ENCODE results near the gene MYO18B.

MYO18B gene

DNA sequence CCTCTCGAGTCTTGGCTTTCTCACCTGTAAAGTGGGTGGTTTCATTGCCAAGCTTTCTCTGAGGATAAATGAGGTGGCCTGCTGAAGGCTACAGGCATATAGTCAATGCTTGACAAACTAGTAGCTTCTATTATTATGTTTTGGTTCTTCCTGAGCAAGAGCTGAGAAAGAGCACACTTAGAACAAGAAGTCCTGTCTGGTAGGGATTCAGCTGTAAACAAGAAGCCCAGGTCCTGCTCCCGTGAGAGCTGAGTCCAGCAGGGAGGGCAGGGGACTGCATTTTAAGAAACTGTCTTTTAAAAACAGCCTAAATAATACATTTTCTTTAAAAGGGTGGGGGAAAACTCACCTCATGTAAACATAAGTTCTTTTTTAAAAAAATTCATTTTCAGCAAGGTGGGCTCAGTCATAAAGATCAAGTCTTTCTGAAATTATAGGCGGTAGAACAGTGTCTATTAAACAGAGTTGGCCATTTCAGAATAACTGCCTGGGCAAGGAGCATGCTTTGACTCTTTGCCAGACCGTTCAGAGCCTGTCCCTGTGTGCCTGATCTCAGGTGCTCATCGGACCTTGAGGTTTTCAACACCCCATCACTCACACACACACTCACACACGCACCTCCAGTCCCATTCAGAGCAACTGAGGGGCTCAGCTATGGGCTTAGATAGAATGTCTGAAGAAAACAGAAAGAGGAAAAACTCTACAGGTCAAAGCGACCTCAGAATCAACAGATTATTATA lies 29.2 kb upstream of the MYO18B start:
- DNase-seq, result no peak

DNA sequence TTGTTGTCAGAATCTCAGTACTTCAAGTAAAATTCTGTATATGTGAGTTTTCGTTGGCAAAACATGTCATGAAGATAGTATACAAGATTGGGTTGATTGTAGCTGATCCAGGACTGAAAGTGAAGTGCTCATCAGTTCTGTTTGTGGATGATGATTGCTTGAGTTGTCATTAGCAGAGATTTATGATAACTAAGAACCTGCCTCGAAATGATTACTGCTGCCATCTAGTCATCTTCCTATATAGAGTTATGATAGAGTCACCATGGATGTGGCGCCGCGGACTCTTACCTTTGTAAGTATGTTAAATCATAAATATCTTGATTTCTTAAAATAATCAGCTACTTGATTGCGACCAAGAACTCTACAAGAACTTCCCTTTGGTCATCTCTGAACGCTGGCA lies 27.9 kb upstream of the MYO18B start:
- DNase-seq, result no peak

DNA sequence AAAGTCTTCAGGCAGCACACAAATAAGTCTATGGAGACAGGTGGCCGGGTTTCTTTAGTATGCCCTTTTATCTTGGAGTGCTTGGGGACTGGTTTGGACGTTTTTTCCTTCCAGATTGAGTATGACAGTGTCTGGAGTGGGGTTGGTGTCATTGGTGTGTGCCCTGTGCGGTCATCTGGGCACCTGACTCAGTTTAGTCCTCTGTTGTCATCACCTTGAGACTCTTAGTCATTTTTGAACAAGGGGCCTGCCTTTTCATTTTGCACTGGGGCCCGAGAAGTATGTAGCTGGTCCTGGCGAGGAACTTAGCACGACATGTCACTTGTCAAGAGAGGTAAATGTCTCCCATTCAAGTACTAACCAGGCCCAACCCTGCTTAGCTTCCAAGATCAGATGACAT lies 27.2 kb upstream of the MYO18B start:
- no peak for DNase-seq

DNA sequence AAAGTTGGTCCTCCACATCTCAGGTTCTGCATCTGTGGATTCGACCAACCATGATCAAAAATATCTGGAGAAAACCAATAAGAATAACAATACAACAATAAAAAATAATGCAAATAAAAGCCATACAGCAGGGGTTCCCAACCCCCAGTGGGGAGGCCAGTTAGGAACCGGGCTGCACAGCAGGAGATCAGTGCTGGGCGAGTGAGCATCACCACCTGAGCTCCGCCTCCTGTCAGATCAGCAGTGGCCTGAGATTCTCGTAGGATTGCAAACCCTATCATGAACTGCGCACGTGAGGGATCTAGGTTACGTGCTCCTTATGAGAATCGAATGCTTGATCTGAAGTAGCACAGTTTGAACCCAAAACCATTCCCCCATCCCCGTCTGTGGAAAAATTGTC lies 25.4 kb upstream of the MYO18B start:
- no peak for DNase-seq

DNA sequence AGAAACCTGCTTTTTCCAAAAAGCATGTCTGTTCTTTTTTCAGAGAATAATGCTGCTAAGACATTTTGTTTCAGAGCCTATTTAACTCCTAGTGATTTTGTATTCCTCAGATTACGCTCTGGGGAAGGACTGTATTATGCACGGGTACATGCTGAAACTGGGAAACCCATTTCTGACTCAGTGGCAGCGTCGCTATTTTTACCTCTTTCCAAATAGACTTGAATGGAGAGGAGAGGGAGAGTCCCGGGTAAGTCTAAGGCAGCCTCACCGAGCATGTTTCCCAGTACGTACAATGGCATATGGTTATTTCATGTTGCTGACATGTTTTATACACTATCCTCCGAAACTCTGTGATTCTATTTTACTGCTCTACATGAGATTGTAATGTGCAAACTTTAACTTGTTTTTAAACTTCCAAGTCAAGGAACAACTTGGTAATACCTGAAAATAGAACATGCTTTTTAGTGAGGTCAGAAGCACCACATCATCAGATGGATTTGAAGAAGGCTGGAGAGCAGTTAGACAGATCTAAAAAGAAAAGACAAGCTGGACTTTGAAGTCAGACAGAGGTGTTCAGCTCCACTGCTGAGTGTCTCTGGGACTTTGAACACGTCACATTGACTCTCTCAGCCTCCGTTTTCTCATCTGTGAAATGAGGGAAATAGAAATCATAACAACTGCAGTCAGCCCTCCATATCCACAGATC lies 23.7 kb upstream of the MYO18B start:
- no peak for DNase-seq

DNA sequence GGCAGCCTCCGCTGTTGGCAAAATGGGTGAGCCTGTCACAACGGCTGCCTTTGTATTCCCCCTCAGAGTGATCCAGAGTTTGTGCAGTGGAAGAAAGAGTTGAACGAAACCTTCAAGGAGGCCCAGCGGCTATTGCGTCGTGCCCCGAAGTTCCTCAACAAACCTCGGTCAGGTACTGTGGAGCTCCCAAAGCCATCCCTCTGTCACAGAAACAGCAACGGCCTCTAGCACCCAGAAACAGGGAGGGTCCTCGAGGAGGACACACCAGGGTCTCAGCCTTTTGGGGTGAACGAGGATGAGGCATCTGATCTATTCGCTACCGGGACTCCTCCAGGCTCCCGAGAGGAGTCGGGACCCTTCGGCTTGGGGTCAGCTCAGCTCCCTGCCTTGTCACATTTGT lies 19.8 kb upstream of the MYO18B start:
- no peak for DNase-seq

DNA sequence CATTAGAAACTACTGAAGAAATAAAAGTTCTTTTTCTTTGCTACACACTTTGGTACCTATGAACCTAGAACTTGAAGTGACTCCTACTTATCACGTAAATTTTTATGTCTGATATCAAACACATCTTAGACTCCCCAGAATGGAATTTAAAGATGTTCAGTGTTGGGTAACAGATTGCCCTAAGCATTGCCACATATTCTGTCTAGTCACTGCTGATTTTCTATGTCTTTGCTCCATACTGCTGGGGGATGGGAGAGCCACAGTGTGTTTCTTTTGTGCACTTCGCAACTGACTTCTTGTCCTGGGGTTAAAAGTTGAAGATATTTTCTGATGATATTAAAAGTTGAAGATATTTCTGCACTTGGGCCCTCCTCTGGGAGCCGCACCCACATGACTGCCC lies 19.4 kb upstream of the MYO18B start:
- DNase-seq, result no peak

DNA sequence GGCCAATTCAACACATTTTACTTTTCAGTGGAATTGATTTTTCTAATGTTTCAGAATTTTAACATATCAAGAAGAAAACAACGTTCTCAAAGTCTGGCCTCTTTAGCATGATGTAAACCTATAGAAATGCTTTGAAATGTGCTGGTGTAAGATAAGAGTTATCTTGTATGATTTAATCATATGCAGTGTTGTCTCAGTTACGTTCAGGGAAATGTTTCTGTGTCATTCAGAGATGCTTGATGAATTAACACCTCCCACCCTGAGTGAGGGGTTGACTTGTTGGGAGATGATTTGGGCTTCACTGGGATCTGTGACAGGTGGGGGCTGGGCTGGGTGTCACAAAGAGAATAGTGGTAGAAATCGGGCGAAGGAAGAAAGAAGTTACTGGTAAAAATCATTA lies 15.7 kb upstream of the MYO18B start:
- no peak for DNase-seq

DNA sequence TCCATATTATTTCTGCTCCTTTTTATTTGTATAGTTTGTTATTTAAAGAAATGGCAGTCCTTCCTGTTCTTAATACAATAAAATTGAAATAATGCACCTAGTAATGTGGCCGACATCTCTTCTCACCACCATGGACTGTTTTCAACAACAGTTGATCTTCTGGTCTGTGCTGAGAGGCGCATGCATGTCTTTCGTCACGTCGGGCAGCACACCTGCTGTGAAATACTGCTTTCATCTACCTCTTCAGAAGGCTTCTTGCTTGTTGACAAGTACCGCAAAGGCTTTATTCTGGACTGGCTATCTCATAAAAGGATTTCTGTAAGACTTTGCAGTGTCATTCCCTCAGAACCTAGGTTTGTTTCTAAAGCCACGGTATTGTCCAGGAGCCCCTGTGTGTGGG lies 13.9 kb upstream of the MYO18B start:
- no peak for DNase-seq

DNA sequence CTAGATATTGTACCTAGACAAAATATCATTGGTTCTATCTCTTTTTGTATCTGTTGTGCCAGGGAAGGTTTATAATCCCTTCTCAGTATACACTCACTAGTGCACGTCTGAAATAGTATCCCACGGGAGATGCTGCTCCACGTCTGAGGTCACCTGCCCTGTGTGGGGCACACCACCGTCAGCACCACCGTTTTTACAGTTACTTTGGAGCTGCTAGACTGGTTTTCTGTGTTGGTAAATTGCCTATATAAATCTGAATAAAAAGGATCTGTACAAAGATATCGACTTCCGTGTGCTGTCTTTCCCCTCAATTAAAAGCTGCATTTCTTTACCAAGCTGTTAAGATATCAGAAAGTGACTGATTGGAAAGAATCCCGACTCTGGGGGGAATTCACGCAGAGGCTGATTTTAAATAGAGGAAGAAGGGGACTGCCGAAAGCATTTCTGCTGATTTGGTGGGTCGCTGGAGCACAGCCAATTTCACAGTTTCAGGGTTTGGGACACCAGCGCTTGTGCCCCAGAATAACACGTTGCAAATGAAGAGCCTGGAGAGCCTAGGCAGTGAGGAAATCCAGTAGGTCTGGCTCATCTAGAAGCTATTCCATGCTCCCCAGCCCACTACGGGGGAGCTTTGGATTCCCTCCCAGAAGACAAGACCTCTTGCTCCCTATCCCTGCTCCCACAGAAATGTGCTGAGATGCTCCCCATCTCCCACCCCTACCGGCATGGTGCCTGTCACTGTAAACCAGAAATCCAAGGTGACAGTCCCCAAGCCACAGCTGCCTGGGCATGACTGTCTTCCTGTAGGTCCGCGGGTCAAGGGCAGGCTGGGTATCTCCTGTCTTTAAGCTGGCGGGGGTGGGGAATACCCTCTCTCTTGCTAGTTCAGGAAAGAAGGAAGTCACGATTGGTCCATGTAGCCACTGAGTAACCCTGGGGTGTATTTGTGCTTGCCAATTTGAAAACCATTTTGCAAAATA lies 12.7 kb upstream of the MYO18B start:
- DNase-seq, result peak; percentile 40

DNA sequence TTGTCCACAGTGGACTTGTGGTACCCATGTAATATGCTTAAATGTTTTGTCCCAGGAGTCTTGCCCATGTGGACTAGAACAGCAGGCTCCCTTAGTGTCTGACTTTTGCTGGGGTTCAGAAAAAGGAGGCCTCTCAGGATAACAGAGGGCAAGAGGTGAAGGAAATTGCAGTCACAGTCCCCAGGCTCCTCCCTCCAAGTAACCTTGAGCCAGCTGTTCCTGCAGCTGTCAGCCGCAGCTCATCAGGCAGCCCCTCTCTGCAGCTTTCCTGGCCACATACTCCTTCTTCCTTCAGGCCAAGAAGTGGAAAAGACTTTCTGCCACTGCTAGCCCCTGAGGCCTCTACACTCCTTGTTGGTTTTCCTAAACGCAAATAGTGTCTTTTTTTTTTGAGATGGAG lies 6.3 kb upstream of the MYO18B start:
- DNase-seq, result no peak

DNA sequence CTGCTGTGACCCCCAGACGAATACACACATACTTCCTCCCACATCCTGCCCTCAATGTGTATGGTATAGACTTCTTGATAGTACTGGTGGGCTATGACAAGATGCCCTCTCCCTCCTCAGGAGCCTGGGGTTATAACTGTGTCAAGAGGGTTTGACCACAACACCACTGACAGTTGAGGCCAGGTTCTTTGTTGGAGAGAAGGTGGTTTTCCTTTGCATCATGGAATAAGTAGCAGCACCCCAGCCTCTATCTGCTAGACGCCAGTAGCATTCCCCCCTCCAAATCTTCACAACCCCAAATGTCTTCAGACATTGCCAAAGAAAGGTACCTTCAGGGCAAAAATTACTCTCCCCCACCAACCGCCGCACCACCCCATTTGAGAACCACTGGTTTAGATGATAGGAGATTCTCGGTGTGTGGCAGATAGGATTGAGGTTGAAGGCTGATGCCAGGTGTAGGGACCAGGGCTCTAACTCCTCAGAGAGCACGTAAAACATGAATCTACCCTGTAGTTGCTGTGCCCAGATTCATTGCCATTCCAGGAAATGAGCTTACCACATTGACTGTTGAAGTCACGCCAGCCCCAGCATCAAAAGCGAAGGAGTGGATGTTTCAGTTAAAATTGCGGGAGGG lies 5.5 kb upstream of the MYO18B start:
- DNase-seq, result no peak

DNA sequence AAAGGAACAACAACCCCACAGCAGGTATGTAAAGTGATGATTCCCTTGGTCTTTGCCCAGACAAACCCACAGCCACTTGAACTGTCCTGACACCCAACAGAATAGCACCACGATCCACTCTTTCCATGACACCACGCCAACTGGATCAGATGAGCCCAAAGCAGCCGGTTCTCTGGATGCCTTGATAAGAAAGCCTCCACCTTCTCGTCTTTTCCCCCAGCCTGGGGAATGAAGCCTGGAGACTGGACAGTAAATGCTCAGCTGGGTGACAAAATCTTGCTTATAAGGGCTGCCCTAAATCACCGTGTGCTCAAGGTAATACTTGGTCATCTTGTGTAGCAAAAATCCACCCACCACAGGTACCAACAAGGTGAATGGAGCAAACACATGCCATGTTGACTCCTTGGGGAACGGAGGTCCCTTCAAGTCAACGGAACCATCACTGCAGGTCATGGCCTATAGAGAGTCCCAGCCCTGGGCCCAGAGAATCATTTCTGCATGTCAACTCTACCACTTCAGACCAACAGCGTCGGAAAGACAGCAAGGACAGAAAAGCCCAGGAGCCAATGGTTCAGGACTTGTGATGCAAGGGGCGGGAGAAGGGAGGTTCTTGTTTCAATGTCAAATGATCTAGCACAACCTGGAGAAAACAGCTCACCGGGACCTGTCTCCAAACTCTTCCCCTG lies 2.2 kb upstream of the MYO18B start:
- no peak for DNase-seq

DNA sequence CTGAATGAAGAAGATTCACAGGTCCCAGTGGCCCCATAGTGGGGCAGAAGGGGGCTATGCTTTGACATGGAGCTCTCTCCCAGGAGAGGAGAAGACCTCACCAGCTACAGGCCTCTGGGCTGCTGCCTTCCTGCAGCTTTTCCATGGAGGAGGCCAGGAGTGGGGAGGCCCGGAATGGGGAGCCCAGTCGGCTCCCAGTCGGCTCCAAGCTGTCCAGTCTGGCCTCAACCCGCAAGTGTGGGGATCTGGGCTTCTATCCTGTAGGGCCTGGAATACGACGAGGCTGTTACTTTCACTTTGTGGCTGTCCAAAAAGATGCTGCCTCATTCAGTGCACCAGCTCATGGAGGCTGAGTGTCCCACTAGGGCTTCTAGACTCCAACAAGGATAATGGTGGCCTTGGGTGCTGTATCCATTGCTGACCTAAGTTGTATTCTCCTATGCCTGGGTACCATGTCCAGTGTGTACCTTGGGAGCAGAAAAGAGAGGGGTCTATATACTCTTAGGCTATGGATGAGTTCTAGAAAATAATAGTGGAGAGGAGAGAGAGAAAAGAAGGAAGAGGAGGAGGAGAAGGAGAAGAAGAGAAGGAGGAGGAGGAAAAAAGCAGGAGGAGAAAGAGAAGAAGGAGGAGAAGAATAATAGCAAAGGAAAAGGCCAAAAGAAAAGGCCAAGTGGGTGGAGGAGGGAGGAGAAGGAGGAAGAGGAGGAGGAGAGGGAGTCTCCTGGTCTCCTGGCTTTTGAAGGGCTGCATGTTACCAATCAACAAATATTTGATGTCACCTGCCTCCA lies 1.1 kb downstream of the MYO18B start:
- DNase-seq, result no peak

DNA sequence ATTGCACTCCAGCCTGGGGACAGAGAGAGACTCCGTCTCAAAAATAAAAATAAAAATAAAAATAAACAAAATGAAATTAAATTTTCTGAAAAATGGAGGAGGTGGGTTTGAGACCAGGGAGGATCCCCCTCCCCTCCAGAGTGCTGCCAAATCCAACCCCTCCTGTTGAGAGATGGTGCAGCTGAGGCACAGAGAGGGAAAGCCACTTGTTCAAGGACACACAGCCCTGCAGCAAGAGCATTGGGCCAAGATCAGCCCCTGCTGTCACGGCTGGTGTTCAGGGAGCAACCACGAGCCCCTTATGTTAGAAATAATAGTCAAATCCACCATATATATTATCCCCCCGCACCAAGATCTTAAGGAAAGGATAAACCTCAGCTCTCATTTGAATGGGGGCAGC lies 2.7 kb downstream of the MYO18B start:
- DNase-seq, result no peak

DNA sequence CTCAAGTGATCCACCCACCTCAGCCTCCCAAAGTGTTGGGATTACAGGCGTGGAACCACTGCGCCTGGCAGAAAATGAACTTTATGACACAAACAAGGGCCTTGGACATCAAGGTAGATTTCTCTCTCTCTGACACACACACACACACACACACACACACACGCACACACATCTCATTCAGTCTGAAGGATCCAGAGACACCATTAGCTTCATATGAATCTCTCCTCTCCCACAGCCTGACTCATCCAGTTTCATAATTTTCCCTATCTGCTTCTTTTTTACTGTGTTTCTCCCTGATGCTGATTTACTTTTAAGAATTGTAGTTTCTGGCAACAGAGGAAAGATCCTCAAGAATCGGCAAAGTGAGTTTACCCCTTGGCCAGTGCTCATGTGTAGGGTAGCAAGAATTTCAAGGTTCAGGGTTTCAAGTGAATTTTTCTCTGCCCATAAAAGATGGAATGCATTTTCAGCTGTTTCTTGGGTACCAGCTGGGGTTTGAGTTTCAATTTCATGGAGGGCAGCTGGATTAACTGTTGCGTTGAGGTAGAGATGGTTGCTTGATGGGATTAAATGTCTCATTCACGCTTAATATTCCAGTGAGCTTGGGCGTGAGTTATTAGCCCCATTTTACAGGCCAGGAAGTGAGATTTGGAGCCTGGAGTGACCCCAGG lies 3.5 kb downstream of the MYO18B start:
- no peak for DNase-seq

DNA sequence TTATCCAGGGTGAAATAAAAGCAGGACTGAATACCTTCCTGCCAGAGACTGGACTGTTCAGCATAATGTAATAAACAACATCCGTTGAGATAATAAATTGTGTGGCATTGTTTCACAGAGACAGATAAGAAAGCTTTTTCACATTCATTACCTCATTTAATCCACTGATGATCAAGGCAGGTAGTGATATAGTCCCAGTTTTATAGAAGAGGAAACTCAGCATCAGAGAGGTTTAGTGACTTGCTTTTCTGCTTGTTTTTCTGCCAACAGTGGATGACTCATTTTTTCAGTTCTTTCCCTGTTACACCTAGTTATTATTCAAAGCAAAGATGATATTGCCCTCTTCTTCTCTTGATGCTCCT lies 4.0 kb downstream of the MYO18B start:
- no peak for DNase-seq

DNA sequence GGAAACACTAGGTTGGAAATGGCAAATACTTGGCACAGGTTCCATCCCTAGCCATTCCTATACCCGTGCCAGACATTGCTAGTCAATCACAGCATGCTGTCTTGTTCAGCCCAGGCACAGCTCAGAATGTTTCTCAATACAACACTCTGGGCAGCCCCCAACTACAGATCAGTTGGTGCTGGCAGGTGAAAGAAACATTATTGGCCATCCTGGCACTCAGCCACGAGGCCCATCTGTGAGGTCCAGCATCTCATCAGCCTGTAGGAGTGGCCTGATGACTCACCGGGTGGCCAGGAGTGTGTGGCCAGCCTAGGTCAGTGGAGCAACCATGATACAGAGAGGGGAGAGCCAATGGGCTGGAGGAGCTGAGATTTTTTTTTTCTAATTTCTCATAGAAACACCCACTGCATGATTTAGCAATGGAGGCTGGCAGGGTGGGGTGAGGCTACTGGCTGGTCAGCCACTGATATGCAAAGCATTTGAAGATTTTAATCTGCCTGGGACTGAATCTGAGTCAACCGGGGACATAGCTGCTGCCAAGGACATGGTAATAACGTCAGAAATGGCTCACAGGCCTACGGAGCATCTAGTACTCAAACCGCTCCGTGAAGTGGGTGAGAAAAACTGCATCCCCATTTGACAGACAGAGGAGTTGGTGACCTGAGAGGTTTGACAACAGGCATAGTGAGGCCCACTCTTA lies 5.4 kb downstream of the MYO18B start:
- no peak for DNase-seq

DNA sequence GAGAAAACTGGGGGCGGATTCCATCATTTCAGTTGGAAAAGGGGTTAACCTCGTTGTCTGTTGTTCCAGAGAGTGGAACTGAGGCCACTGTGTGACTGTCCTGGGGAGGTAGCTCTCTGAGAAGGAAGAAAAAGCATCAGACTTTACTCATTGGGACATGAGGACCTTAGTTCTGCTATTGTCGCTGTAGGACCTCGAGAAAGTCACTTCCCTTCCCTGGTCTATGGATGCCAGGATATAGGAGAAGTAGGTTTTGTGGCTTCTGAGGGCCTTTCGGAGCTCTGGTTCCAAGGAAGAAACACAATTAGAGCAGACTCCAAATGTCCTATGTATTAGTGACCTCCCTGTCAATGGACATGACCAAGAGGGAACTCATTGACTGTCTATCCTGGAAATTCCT lies 6.2 kb downstream of the MYO18B start:
- DNase-seq, result no peak

DNA sequence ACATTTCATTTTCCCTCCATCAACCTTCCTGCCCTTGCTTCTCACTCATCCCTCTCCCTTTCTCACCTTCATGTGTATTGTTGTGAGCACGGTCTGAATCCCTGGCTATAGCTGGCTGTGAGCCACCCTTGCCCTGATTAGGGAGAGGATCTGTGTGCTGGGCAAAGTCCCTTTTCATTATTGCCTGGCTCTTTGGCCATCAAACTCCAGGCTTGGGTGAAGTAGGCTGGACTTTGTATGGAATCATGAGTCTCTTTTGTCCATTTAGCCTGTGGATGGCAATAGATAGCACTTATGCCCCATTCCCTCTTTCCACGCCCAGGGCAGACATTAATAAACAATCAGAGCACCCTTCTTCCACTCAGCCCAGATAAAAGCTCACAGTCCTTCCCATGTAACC lies 6.7 kb downstream of the MYO18B start:
- DNase-seq, result no peak
